HG03565 (cell line): ENCODE measurements around the gene PSMB1.
A peak's percentile ranks its signal among the peaks of the same experiment; 100 is the strongest.
"Not testable (repeated sequence)": the region's sequence is repeated elsewhere in the genome, so short reads cannot be mapped to it uniquely, and the experiment has no call there.

ENCODE experiments used
- ATAC-seq: cut with Tn5 transposase; IDR thresholded peaks from one replicate; pipeline ENCODE4 v1.9.1; 2021; ENCODE audit warnings: mild to moderate bottlenecking, moderate library complexity; ENCODE audit not compliant: unreplicated experiment

Gene PSMB1

DNA sequence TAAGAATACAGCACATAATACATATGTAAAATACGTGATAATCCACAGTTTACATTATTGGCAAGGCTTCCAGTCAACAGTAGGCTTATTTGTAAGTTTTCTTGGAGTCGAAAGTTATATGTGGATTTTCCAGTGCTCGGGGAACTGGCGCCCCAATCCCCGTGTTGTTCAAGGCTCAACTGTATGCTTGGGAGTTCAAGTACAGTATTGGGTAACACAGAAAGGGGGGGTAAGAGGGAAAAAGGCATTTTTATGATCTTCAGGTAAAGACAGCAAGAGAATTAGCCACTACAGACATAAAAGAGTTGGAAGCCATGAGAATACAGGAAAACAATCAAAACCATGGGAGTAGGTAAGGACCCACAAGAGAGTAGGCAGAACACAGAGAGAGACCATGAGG lies 16.4 kb downstream of the PSMB1 start:
- no peak for ATAC-seq

DNA sequence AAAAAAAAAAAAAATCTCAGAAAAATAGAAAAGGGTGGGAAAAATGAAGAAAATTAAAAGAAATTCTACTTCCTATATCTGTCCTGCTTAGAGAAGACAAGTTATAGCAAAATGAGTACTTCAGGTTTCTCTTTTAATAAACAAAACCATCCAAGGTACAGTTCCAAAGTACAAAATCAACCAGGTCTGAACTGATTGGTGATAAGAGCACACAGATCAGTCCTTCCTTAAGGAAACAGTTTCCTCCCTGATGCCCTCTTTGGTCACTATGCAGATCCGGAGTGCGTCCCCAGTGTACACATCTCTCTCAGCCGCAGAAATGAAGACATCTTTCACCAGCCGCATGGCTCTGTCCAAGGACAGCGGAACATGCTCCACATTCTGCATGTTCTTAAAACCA lies 18.1 kb downstream of the PSMB1 start:
- no peak for ATAC-seq

DNA sequence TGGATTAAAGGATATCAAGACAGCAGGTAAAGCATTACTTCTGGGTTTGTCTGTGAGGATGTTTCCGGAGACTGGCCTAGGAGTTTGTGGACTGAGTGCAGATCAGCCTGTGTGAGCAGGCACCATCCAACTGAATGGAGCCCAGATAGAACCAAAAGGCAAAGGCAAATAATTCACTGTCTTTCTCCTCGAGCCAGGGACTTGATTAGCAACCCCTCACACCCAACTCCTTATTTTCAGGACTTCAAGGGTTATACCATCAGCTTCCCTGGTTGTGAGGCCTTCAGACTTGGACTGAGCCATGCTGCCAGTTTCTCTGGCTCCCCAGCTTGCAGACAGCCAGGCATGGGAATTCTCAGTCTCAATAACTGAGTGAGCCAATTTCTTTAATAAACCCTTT lies 19.3 kb downstream of the PSMB1 start:
- ATAC-seq = no peak

DNA sequence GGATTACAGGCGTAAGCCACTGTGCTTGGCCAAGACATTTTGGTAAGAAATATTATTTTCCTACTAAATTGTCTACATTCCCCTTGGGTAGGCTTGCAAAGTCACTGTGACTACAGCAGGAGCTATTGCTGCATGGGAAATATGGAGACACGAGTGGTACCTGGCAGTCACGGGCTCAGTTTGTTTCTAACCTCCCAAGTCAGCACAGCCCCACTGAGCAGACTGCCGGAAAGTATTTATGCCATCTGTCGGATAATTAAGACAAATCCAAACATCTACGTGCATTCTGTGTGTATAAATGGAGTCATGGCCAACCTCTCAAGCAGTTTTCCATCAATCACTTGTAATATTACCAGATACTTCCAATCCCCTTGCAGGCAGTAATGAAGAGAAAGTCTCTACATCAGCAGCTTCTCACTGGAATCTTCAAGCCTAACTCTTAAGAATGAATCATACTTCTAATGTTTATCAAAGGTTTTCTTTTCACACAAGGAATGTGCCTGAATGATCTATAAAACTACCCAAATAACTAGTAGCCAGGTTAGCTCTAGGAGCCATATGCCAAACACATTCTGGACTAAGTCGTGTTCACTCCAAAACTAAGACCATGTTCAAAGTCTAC lies 20.1 kb downstream of the PSMB1 start:
- ATAC-seq = no peak

DNA sequence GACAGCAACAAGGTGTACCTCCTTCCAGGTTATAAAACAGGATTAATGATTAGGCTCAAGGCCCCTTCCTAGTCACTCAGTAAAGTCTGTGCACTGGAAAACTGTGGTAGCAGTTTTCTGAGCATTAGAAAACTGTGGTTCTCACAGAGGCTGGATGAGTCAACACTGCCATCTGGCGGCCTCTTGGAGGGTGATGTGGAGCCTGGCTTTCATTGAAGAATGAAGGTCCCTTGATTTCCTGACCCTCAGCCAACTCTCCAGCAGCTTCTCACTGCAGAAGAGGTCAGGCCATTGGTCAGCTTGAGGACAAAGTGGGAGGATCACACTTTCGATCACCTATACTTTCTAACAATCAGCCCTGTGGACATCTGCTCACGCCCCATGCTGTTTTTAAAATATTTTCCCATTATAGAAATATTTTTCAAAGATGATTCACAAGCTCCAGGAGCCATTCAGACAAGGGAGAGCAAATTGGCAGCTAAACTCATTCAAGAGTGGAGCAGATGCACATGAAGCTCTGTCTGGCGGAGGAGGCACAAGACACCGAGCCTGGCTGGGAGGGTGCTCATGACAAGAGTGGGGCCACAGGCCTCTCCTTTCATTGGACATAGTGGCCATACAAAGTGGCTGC lies 23.2 kb downstream of the PSMB1 start:
- peak; percentile 59 for ATAC-seq

DNA sequence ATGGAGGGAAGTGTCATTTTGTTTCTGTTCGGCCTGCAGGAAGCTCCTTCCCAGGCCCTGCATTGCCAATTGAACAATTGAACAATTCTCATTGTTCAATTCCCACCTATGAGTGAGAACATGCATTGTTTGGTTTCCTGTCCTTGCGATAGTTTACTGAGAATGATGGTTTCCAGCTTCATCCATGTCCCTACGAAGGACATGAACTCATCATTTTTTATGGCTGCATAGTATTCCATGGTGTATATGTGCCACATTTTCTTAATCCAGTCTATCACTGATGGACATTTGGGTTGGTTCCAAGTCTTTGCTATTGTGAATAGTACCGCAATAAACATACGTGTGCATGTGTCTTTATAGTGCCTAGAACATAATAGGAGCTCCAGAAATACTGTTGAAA lies 25.1 kb downstream of the PSMB1 start:
- ATAC-seq = not testable (repeated sequence)

DNA sequence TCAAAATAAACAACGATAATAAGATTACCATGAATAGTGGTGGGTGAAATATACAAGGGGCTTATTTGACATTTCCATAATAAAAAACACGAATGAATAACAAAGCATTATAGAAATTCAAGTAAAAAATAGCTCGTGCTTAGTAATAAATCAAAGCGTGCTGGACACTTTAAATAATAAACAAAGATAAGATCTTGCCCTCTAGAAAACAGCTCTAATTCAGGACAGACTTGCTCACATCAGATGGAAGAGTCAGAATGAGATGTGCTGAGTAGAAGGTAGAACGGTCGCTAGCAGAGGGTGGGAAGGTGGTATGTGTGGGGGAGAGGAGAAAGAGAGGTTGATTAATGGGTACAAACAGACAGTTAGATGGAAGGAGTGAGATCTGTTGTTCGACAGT lies 27.3 kb downstream of the PSMB1 start:
- no peak for ATAC-seq

DNA sequence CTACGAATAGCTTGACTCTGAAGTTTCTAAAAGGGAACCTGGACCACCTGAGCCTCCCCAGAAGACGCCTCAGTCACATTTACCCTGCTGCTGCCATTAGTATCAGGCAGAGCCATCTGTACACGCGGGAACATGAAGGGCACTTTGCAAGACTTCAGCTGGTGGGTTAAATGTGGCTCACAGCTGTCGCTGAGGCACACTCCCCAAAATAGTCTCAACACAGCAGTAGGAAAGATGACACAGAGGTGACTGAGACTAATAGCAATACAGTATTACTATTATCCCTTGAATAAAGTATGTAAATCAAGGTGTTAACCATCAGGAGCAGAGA lies 29.0 kb downstream of the PSMB1 start:
- no peak for ATAC-seq

DNA sequence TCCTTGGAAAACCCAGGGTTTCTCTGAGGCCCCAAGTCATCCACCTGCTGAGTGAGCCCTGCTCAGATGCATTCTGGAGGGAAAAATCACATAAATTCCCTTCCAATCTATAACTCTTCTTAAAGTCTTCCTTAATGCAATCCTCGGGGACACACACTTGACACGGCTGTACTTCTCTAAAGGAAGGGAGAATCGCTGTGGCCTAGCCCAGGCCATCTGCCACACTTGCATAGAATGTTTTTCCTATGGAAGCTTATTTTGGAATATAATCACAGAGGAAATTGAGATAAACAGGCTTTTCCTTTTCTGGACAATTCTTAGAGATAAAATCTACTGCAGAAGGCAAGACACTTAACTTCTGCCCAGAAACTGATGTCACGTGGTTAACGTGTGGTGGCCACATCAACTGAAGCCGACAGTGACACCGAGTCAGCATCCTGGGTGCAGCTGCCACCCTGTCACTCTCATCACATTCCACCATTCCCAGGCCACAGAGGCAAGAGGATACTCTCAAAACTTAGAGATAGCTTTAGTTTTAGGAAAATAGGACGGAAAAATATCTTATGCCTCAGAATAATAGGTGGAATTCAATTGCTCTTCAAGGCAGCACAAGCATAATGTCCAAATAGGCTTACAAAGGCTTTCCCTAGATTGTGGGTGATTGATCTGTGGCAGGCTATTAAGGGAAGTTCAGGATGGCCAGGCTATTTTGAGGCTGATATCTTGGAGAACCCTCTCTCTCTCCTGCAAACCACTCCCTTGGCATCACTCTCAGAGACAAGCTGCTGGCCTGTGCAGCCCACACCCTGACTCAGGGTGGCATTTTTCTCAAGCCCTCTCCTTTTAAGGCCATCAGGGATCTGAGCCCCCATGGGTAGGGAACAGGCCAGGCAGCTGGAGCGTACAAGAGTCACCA lies 29.6 kb downstream of the PSMB1 start:
- ATAC-seq = no peak

DNA sequence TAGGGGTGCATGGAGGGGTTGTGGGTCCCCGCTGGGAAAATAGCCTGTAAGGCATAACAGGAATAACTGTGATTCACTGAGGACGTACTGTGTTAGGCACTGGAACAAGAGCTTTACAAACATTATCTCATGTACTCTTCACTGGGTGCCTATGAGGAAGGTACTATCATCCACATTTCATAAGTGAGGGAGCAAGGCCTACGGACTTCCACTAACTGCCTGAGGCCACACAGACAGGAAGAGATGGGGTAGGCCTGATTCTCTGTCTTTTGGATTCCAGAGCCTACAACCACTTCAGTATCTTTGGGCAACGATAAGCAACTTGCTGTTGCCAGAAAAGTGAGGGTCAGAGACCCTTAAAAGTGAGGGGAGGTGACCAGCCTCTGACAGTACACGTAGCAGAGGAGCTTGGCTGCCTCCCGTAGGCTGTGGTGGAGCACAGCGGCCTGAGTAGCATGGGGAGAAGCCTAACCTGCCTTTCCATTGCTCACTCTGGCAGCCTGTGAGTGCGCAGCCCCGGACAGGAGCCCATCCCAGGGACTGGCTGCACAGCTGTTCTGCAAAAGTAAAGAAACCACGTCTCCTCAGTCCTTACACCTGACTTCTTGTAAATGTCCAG lies 30.4 kb downstream of the PSMB1 start:
- no peak for ATAC-seq

DNA sequence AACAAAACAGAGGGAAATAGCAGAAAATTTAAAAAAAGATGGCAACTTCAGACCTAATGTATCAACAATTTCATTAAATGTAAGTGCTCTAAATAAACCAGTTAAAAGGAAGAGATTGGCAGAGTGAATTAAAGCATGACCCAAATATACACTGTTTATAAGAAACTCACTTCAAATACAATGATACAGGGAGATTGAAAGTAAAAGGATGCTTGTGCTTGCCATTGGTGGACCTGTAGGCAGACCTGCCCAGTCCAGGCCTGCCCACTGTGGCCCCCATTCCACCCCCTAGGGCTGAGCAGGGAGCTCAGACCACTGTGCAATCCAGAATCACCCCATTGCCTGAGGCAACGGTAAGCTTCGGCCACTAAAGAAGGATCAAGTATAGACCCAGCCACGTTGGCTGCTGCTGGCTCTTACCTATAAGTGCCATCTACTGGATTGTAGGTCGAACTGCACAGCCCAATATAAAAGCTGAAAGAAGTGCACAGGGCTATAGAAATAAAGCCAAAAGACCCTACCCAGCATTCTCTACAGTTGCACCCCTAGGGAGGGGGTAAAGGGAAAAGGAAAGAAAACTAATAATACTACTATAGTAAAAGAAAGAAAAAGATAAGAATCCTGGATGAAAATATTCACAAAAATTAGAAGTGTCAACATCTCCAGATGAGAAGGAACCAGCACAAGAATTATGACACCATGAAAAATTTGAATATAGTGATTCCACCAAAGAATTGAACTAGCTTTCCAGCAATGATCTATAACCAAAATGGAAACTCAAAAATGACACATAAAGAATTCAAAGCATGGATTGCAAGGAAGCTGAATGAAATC lies 36.1 kb downstream of the PSMB1 start:
- peak; percentile 92 for ATAC-seq

DNA sequence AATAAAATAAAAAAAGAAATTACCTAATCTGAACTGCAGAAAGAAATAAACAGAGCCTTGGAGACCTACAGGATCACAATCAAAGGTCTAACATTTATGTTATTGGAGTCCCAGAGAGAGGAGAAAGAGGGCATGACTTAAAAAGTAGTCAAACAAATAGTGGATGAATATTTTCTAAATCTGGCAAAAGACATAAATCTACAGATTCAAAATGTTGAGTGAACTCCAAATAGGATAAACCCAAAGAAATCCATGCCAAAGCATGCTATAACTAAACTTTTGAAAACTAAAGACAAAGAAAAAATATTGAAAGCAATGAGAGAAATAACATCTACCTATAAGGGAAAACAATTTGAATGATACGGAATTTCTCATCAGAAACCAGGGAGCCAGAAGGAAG lies 38.2 kb downstream of the PSMB1 start:
- no peak for ATAC-seq

DNA sequence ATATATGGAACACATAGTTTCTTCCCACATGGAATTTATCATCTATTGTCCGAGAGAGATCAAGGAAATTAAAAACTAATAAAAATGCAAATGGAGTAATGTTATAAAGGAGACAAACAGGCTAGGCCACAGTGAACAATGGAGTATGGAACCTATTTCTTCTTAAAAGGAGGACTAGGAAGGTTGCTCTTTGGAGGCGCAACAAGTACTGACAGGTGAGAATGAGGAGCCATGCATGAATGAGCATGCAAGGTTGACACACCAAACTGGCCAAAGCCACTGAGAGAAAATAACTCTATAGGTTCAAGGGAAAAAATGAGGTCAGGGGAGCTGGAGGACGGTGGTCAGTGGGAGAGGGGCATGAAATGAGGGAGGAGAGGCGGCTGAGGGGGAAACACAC lies 40.9 kb downstream of the PSMB1 start:
- ATAC-seq = no peak

DNA sequence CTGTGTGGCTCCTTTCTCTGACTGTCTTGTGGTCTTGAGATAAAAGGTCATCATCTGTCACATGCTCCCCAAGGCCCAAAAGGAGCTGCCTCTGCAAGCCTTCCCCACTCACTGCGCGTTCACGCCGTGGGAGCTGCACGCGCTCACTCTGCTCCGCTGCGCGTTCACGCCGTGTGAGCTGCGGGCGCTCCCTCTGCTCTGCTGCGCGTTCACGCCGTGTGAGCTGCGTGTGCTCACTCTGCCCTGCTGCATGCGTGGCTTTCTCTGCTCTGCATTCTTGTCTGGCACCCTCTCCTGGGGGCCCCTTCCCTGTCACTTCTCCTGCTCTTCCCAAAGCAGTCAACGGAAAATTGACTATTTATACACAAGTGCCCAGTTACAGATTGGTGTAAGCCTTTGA lies 42.5 kb downstream of the PSMB1 start:
- ATAC-seq = no peak

DNA sequence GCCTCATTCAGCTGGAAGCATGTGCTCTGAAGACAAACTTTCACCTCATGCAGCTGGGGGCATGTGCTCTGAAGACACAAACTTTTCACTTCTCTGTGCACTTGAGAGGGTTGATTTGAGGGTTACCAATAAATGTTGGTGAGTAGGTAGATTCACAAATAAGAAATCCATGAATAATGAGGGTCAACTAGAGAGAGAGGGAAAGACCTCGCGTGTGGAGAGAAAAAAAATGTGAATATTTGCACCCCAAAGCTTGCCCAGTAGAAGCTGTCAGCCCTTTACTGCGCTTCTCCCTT lies 43.4 kb downstream of the PSMB1 start:
- no peak for ATAC-seq

DNA sequence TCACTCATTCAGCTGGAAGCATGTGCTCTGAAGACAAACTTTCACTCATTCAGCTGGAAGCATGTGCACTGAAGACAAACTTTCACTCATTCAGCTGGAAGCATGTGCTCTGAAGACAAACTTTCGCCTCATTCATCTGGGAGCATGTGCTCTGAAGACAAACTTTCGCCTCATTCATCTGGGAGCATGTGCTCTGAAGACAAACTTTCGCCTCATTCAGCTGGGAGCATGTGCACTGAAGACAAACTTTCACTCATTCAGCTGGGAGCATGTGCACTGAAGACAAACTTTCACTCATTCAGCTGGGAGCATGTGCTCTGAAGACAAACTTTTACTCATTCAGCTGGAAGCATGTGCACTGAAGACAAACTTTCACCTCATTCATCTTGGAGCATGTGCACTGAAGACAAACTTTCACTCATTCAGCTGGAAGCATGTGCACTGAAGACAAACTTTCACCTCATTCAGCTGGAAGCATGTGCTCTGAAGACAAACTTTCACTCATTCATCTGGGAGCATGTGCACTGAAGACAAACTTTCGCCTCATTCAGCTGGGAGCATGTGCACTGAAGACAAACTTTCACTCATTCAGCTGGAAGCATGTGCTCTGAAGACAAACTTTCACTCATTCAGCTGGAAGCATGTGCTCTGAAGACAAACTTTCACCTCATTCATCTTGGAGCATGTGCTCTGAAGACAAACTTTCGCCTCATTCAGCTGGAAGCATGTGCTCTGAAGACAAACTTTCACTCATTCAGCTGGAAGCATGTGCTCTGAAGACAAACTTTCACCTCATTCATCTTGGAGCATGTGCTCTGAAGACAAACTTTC lies 44.0 kb downstream of the PSMB1 start:
- not testable (repeated sequence) for ATAC-seq

DNA sequence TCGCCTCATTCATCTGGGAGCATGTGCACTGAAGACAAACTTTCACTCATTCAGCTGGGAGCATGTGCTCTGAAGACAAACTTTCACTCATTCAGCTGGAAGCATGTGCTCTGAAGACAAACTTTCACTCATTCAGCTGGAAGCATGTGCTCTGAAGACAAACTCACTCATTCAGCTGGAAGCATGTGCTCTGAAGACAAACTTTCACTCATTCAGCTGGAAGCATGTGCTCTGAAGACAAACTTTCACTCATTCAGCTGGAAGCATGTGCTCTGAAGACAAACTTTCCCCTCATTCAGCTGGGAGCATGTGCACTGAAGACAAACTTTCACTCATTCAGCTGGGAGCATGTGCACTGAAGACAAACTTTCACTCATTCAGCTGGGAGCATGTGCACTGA lies 44.8 kb downstream of the PSMB1 start:
- not testable (repeated sequence) for ATAC-seq

DNA sequence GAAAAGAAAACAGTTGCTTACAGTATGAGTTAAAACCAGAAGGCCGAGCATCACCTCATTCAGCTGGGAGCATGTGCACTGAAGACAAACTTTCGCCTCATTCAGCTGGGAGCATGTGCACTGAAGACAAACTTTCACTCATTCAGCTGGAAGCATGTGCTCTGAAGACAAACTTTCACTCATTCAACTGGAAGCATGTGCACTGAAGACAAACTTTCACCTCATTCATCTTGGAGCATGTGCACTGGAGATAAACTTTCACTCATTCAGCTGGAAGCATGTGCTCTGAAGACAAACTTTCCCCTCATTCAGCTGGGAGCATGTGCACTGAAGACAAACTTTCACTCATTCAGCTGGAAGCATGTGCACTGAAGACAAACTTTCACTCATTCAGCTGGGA lies 45.4 kb downstream of the PSMB1 start:
- not testable (repeated sequence) for ATAC-seq

DNA sequence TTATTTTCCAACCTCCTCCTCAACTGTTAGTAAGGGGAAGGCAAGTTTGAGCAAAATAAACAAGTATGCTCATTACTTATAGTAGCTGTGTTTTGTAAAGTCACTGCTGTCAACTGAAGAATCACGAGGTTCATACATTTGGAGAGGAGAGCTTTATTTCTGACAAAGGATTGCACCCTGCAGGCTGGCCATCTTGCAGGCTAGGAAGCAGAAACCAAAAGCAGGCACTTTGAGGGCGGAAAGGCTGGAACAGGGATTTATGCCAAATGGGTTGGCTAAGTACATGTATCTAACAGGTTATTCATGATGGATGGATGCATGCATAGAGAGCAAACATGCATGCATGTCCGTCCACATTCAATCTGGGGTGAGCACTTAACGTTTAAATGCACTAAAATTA lies 46.7 kb downstream of the PSMB1 start:
- ATAC-seq = no peak

DNA sequence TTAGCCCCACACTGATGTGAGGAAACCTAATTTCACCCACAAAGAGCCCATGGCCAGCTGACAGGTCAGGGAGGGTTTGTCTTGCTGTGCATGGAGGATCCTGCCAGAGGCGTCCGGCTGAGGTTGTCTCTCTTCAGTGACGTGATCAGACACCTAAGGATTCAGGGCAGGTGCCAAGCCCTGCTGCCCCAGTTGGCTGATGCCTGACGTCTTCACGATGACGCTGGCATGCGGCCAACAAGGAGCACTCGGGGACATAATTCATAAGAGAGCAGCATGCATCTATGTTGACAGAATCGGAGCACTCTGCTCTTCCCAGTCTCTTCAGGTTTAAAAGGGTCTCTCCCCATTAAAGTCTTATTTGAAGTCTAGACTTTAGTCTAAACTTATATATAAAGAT lies 47.8 kb downstream of the PSMB1 start:
- ATAC-seq = no peak
